HPDE6-E6E7 (cell line): ENCODE results near the gene RC3H1.

Experiments
- DNase-seq: peaks from one replicate; pipeline ENCODE4 v3.0.0; 2011; ENCODE audit warnings: missing footprints; ENCODE audit errors: extremely low spot score

The RC3H1 gene

DNA sequence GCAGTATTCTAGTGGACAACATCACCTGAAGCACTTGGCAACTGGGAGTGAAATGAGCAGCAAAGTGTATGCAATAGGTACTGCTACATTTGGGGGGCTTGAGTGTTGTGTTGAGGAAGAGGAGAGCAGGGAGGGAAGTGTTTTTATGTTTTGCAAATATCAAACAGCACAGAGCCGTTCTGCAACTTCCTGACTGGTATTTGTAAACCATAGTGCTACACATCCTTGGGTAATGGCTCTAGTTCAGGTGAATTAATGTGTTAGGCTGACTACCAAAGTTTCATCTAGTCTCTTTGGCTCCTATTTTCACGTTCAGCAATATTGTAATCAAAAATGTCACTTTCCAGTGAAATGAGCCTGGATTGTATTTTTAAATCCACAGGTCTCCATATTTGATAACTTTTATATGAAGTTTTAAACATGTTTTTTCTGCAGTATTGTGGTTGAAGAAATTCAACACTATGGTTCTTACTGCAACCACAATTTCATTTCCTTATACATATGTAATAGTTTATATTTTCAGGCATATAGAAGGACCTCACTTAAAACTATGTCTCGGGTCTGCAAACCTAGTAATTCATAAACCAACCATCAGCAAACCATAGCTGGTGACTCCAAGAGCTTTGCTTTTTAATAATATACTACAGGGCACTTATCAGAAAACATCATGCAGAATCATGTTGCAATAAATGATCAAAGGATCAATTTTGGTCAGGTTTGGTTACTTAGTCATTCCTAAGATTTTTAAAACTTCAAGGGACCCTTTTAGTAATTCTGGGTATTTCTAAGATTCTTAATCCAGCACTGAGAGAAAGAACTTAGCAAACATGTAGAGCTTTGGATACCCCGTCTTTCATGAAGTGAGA, 135.2 kb downstream of the RC3H1 start:
- DNase-seq, result no peak

DNA sequence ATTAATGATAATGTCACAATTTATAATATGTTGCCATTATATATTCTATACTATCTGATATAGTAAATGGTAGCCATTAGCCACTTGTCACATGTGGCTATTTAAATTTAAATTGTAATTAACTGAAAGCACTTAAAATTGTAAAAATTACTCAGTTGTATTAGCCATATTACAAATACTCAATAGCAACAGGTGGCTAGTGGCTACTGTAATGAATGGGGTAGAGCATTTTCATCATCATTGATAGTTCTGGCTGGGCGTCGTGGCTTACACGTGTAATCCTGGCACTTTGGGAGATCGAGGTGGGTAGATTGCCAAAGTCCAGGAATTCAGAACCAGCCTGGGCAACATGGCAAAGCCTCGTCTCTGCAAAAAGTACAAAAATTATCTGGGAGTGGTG, 137.5 kb downstream of the RC3H1 start:
- DNase-seq, result no peak
